ENCODE results near the gene MUC5AC.

Gene MUC5AC

DNA sequence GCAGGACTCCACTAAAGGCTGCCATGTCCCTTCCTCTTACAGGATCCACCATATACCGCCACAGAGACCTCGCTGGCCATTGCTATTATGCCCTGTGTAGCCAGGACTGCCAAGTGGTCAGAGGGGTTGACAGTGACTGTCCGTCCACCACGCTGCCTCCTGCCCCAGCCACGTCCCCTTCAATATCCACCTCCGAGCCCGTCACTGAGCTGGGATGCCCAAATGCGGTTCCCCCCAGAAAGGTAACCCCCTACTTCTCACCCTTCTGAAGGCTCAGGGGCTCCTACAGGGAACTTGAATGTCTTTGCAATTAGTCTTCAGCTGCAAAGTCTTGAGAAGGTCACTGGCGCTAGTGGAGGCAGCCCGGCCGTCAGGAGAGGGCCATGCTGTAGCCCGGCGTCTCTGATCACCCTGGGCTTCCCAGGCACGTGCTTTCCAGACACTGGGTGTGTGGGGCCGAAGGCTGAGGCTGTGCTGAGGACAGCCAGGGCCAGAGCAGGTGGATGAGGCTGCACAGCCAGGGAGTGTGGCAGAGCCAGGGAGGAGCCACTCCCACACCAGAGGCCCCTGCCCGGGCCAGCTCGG lies 35.1 kb downstream of the MUC5AC start:
- TF ChIP-seq CTCF (IDR thresholded peaks at IDR 0.05; ENCODE audit: low read depth, low read length), result no peak
- DNase-seq (ENCODE audit: low read depth in 2 of 2), result no peak
- H3K4me3 ChIP-seq (replicated peaks in 1 of 2; ENCODE audit: low read depth in 2 of 2, low read length in 2 of 2), result no peak overlapping the region

- no peak for TF ChIP-seq CTCF (IDR thresholded peaks at IDR 0.05; ENCODE audit: low read depth, low read length)
- no peak overlapping the region for H3K4me3 ChIP-seq (replicated peaks in 1 of 2; ENCODE audit: low read depth in 2 of 2, low read length in 2 of 2)
- no peak for DNase-seq (ENCODE audit: low read depth in 2 of 2)
These were observed 35.8 kb downstream of the MUC5AC start for GRCh38 chr11:1193326-1194230.

DNA sequence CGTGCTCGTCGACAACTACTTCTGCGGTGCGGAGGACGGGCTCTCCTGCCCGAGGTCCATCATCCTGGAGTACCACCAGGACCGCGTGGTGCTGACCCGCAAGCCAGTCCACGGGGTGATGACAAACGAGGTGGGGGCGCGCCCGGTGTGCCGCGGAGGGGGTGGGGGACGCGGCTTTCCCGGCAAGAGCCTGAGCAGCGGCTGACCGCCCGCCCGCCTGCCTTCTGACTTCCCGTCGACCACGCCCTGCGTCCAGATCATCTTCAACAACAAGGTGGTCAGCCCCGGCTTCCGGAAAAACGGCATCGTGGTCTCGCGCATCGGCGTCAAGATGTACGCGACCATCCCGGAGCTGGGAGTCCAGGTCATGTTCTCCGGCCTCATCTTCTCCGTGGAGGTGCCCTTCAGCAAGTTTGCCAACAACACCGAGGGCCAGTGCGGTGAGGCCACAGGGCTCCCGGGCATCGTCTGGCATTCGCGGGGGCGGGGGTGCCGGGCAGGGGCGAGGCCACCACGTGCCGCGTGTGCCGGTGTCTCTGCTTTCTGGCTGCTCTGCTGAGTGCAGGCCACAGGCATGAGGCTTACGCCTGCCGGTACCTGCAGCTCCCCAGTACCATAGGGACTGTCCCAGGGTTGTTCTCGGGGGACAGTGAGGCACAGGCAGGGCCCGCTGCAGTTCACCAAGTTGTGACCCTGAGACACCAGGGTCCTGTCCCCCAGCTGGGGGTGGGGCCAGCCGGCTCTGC lies 36.7 kb downstream of the MUC5AC start:
- no peak overlapping the region for H3K4me3 ChIP-seq (replicated peaks in 1 of 2; ENCODE audit: low read depth in 2 of 2, low read length in 2 of 2)
- no peak for DNase-seq (ENCODE audit: low read depth in 2 of 2)
- no peak for TF ChIP-seq CTCF (IDR thresholded peaks at IDR 0.05; ENCODE audit: low read depth, low read length)

DNA sequence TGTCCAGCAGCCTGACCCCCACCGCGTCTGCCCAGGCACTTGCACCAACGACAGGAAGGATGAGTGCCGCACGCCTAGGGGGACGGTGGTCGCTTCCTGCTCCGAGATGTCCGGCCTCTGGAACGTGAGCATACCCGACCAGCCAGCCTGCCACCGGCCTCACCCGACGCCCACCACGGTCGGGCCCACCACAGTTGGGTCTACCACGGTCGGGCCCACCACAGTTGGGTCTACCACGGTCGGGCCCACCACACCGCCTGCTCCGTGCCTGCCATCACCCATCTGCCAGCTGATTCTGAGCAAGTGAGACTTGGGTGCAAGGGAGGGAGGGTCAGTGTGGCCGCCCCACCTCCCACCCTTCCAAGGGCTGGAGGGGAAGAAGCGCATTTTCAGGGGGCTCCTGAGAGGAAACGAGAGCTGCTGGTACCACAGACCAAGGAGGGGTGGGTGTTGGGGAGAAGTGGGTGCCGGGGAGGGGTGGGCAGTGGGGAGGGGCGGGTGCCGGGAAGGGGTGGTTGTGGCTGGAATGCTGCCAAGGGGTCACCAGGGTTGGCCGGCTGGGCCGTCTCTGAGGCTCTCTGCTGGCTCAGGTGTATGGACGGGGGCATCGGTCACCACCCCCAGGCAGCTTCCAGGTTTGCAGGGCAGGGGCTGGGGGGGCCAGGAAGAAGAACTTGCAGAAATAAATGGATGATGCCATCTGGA lies 37.4 kb downstream of the MUC5AC start:
- DNase-seq (ENCODE audit: low read depth in 2 of 2), result no peak
- H3K4me3 ChIP-seq (replicated peaks in 1 of 2; ENCODE audit: low read depth in 2 of 2, low read length in 2 of 2), result no peak overlapping the region
- no peak for TF ChIP-seq CTCF (IDR thresholded peaks at IDR 0.05; ENCODE audit: low read depth, low read length)

DNA sequence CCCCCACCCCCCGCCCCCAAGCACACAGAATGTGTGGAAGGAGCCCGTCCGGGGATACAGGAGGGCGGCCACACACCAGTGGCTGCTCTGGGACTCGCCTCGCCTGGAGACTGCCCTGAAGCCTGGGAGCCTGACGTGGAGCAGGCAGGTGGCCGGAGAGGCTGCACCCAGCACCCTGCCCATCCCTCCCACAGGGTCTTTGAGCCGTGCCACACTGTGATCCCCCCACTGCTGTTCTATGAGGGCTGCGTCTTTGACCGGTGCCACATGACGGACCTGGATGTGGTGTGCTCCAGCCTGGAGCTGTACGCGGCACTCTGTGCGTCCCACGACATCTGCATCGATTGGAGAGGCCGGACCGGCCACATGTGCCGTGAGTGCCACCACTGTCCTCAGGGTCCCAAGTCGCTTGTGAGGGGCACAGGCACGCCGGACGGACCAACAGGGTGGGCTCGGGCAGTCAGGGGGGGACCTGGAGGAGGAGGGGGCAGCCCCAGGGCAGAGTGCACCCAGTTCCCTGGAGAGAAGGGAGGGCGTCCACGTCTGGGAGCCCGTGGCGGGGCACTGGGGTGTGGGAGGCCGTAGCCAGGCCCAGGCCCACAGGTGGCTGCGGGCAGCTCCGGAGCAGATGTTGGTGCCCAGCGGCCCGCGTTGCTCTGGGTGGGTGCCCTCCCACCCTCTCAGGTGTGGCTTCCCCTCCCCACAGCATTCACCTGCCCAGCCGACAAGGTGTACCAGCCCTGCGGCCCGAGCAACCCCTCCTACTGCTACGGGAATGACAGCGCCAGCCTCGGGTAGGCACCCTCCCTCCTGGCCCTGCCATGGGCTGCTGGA lies 38.1 kb downstream of the MUC5AC start:
- DNase-seq (ENCODE audit: low read depth in 2 of 2), result no peak
- no peak overlapping the region for H3K4me3 ChIP-seq (replicated peaks in 1 of 2; ENCODE audit: low read depth in 2 of 2, low read length in 2 of 2)
- TF ChIP-seq CTCF (IDR thresholded peaks at IDR 0.05; ENCODE audit: low read depth, low read length), result no peak

Data from cardiac fibroblast (primary cell).